Testis (tissue), 2 donors: Measurements from ENCODE around the gene AKR1C2.

Experiments used
- POLR2A ChIP-seq: fragments of 450-650 bp; IDR thresholded peaks from one replicate; pipeline ENCODE4 v1.6.1; 2017; ENCODE audit warnings: antibody characterized with exemption, mild to moderate bottlenecking, moderate library complexity
- TF ChIP-seq, protein P1 (sequence below), 3 experiments: fragments of 450-650 bp in 2 of 3; fragments of 200-600 bp in 1 of 3; sonication (generic) in 1 of 3; IDR thresholded peaks; one replicate each; pipeline ENCODE4 v1.5.1; 2016 to 2019; ENCODE audit warnings: antibody characterized with exemption in 3 of 3, mild to moderate bottlenecking in 2 of 3, moderate library complexity in 1 of 3

- TF ChIP-seq, protein P1, sequence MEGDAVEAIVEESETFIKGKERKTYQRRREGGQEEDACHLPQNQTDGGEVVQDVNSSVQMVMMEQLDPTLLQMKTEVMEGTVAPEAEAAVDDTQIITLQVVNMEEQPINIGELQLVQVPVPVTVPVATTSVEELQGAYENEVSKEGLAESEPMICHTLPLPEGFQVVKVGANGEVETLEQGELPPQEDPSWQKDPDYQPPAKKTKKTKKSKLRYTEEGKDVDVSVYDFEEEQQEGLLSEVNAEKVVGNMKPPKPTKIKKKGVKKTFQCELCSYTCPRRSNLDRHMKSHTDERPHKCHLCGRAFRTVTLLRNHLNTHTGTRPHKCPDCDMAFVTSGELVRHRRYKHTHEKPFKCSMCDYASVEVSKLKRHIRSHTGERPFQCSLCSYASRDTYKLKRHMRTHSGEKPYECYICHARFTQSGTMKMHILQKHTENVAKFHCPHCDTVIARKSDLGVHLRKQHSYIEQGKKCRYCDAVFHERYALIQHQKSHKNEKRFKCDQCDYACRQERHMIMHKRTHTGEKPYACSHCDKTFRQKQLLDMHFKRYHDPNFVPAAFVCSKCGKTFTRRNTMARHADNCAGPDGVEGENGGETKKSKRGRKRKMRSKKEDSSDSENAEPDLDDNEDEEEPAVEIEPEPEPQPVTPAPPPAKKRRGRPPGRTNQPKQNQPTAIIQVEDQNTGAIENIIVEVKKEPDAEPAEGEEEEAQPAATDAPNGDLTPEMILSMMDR (IDR thresholded peaks at IDR 0.05), result no peak
- no peak for TF ChIP-seq POLR2A
Measured at GRCh38 chr10:5047912-5048628, 44.4 kb upstream of the AKR1C2 start.
